Fibroblast of lung (primary cell): ENCODE measurements around the gene ACSL3. TPM values are rescaled to one million over a fixed set of nuclear protein-coding genes. Genes with fewer than 3 reads are reported as not detected.

Experiments
- DNase-seq, 2 donors: peaks; one replicate each; pipeline versions ENCODE4 v3.0.0 to v3.0.0-alpha.2; 2010; ENCODE audit warnings: low read depth in 2 of 2
- H2AFZ ChIP-seq: 2 replicates; pipeline ENCODE4 v1.5.1; 2012; ENCODE audit warnings: low read length, control low read depth, inconsistent platforms
- H3K27ac ChIP-seq: 2 replicates; pipeline ENCODE4 v1.5.1; 2011; ENCODE audit warnings: low read length, control low read depth; ENCODE audit not compliant: insufficient read depth
- H3K27me3 ChIP-seq: 2 replicates; pipeline ENCODE4 v1.5.1; 2011; ENCODE audit warnings: mild to moderate bottlenecking, low read length; ENCODE audit not compliant: control insufficient read depth, insufficient read depth
- H3K36me3 ChIP-seq: 2 replicates; pipeline ENCODE4 v1.5.1; 2011; ENCODE audit warnings: low read length; ENCODE audit not compliant: control insufficient read depth, insufficient read depth
- H3K4me1 ChIP-seq: 2 replicates; pipeline ENCODE4 v1.5.1; 2011; ENCODE audit warnings: low read length; ENCODE audit not compliant: control insufficient read depth, insufficient read depth; ENCODE audit errors: extremely low read depth
- H3K4me2 ChIP-seq: 2 replicates; pipeline ENCODE4 v1.5.1; 2011; ENCODE audit warnings: low read length, control low read depth; ENCODE audit not compliant: insufficient read depth; ENCODE audit errors: extremely low read depth
- H3K4me3 ChIP-seq, 4 experiments: fragments of 200-600 bp in 1 of 4; sonication (generic) in 1 of 4; replicated peaks in 1 of 4; 2 replicates each; pipeline ENCODE4 v1.5.1; 2011 to 2016; ENCODE audit warnings: low read length in 4 of 4, low read depth in 3 of 4, mild to moderate bottlenecking in 3 of 4, control low read depth in 2 of 4, inconsistent platforms in 1 of 4, mixed read lengths in 1 of 4; ENCODE audit not compliant: insufficient read depth in 1 of 4; ENCODE audit errors: control extremely low read depth in 1 of 4
- H3K79me2 ChIP-seq: 2 replicates; pipeline ENCODE4 v1.5.1; 2012; ENCODE audit warnings: mild to moderate bottlenecking, low read length, inconsistent platforms; ENCODE audit not compliant: control insufficient read depth, insufficient read depth
- H3K9ac ChIP-seq: 2 replicates; pipeline ENCODE4 v1.5.1; 2011; ENCODE audit warnings: mild to moderate bottlenecking, low read length, control low read depth; ENCODE audit not compliant: insufficient read depth
- H3K9me3 ChIP-seq: 2 replicates; pipeline ENCODE4 v1.5.1; 2012; ENCODE audit warnings: low read depth, low read length; ENCODE audit not compliant: control insufficient read depth, insufficient read depth
- H4K20me1 ChIP-seq: 2 replicates; pipeline ENCODE4 v1.5.1; 2011; ENCODE audit warnings: low read length; ENCODE audit not compliant: control insufficient read depth, insufficient read depth; ENCODE audit errors: extremely low read depth
- CTCF ChIP-seq, 2 donors: IDR thresholded peaks in 1 of 2; conservative IDR thresholded peaks in 1 of 2; 1 replicate in 1 of 2; 2 replicates in 1 of 2; pipeline ENCODE4 v1.5.1; 2011 to 2012; ENCODE audit warnings: low read length in 2 of 2, control low read depth in 1 of 2, inconsistent platforms in 1 of 2, low read depth in 1 of 2, mild to moderate bottlenecking in 1 of 2
- EZH2 ChIP-seq: IDR thresholded peaks from 2 replicates; pipeline ENCODE4 v1.5.1; 2012; ENCODE audit warnings: low read length, control low read depth, mild to moderate bottlenecking; ENCODE audit errors: missing control alignments
- polyA plus RNA-seq, 2 donors: library from polyadenylated mRNA; depleted of rRNA in 1 of 2; stranded (reverse) in 1 of 2; unstranded in 1 of 2; fragments of >200 nt; gene quantifications; 2 replicates each; pipeline ENCODE4 v1.2.1, GENCODE V29; 2011 to 2012; ENCODE audit warnings: missing spikeins in 1 of 2
- total RNA-seq: library from RNA; depleted of rRNA; stranded (reverse); fragments of >200 nt; gene quantifications from 2 replicates; pipeline ENCODE4 v1.2.1, GENCODE V29; 2014

The ACSL3 gene
- total and polyA plus RNA-seq, 2 donors (not counting 1 experiment from before 2014, with no cell fraction given), result 147 to 377 TPM

- H2AFZ ChIP-seq, result no peak overlapping the region
- no peak overlapping the region for H3K4me2 ChIP-seq
- no peaks in the 10 kb centered on the region for H3K79me2 ChIP-seq
- no peak overlapping the region for H3K4me3 ChIP-seq
- DNase-seq, result peak in 1 of 2 donors; percentile 54
- no peaks in the 10 kb centered on the region for H3K27me3 ChIP-seq
- H3K9me3 ChIP-seq, result no peaks in the 10 kb centered on the region
- TF ChIP-seq EZH2, result no peak
- TF ChIP-seq CTCF (conservative IDR thresholded peaks at IDR 0.05 in 1 of 2, IDR thresholded peaks at IDR 0.05 in 1 of 2; ENCODE audit: low read depth in 1 of 2, low read length in 2 of 2), result no peak
- H3K27ac ChIP-seq, result no peak overlapping the region
- no peaks in the 10 kb centered on the region for H4K20me1 ChIP-seq
- H3K36me3 ChIP-seq, result no peaks in the 10 kb centered on the region
- H3K9ac ChIP-seq, result no peak overlapping the region
- H3K4me1 ChIP-seq, result peaks cover 5% of the 10 kb centered on the region
Measured at GRCh38 chr2:222946700-222947287, 86.0 kb downstream of the ACSL3 start.

GRCh38 chr2:222949073-222949472 is 88.2 kb downstream of the ACSL3 start:
- no peaks in the 10 kb centered on the region for H3K79me2 ChIP-seq
- no peak for TF ChIP-seq CTCF (conservative IDR thresholded peaks at IDR 0.05 in 1 of 2, IDR thresholded peaks at IDR 0.05 in 1 of 2; ENCODE audit: low read depth in 1 of 2, low read length in 2 of 2)
- TF ChIP-seq EZH2, result no peak
- peaks cover 5% of the 10 kb centered on the region for H3K4me1 ChIP-seq
- no peaks in the 10 kb centered on the region for H3K27me3 ChIP-seq
- H4K20me1 ChIP-seq, result no peaks in the 10 kb centered on the region
- H3K27ac ChIP-seq, result no peak overlapping the region
- no peak overlapping the region for H2AFZ ChIP-seq
- H3K4me3 ChIP-seq, result no peak overlapping the region
- no peaks in the 10 kb centered on the region for H3K36me3 ChIP-seq
- H3K4me2 ChIP-seq, result no peak overlapping the region
- no peak for DNase-seq
- H3K9me3 ChIP-seq, result no peaks in the 10 kb centered on the region
- H3K9ac ChIP-seq, result no peak overlapping the region

GRCh38 chr2:222949690-222950323 is 89.0 kb downstream of the ACSL3 start:
- Histone ChIP-seq H3K4me2 (no peak overlapping the region), H3K9ac (no peak overlapping the region), H4K20me1 (no peaks in the 10 kb centered on the region), H3K27ac (no peak overlapping the region), H2AFZ (no peak overlapping the region), H3K9me3 (no peaks in the 10 kb centered on the region), H3K4me1 (peaks cover 5% of the 10 kb centered on the region), H3K79me2 (no peaks in the 10 kb centered on the region), H3K36me3 (no peaks in the 10 kb centered on the region), H3K27me3 (no peaks in the 10 kb centered on the region), H3K4me3 (no peak overlapping the region)
- no peak for DNase-seq
- TF ChIP-seq CTCF (conservative IDR thresholded peaks at IDR 0.05 in 1 of 2, IDR thresholded peaks at IDR 0.05 in 1 of 2; ENCODE audit: low read depth in 1 of 2, low read length in 2 of 2), result no peak
- TF ChIP-seq EZH2, result no peak
